Fibroblast of lung (primary cell): ENCODE measurements around the gene TIMM8B. TPM values are rescaled to one million over a fixed set of nuclear protein-coding genes. Genes with fewer than 3 reads are reported as not detected.
A peak's percentile ranks its signal among the peaks of the same experiment; 100 is the strongest.

Experiments used
- DNase-seq, 2 donors: peaks; one replicate each; pipeline versions ENCODE4 v3.0.0 to v3.0.0-alpha.2; 2010; ENCODE audit warnings: low read depth in 2 of 2
- H2AFZ ChIP-seq: 2 replicates; pipeline ENCODE4 v1.5.1; 2012; ENCODE audit warnings: low read length, control low read depth, inconsistent platforms
- H3K27ac ChIP-seq: 2 replicates; pipeline ENCODE4 v1.5.1; 2011; ENCODE audit warnings: low read length, control low read depth; ENCODE audit not compliant: insufficient read depth
- H3K27me3 ChIP-seq: 2 replicates; pipeline ENCODE4 v1.5.1; 2011; ENCODE audit warnings: mild to moderate bottlenecking, low read length; ENCODE audit not compliant: control insufficient read depth, insufficient read depth
- H3K36me3 ChIP-seq: 2 replicates; pipeline ENCODE4 v1.5.1; 2011; ENCODE audit warnings: low read length; ENCODE audit not compliant: control insufficient read depth, insufficient read depth
- H3K4me1 ChIP-seq: 2 replicates; pipeline ENCODE4 v1.5.1; 2011; ENCODE audit warnings: low read length; ENCODE audit not compliant: control insufficient read depth, insufficient read depth; ENCODE audit errors: extremely low read depth
- H3K4me2 ChIP-seq: 2 replicates; pipeline ENCODE4 v1.5.1; 2011; ENCODE audit warnings: low read length, control low read depth; ENCODE audit not compliant: insufficient read depth; ENCODE audit errors: extremely low read depth
- H3K4me3 ChIP-seq, 4 experiments: fragments of 200-600 bp in 1 of 4; sonication (generic) in 1 of 4; replicated peaks in 1 of 4; 2 replicates each; pipeline ENCODE4 v1.5.1; 2011 to 2016; ENCODE audit warnings: low read length in 4 of 4, low read depth in 3 of 4, mild to moderate bottlenecking in 3 of 4, control low read depth in 2 of 4, inconsistent platforms in 1 of 4, mixed read lengths in 1 of 4; ENCODE audit not compliant: insufficient read depth in 1 of 4; ENCODE audit errors: control extremely low read depth in 1 of 4
- H3K79me2 ChIP-seq: 2 replicates; pipeline ENCODE4 v1.5.1; 2012; ENCODE audit warnings: mild to moderate bottlenecking, low read length, inconsistent platforms; ENCODE audit not compliant: control insufficient read depth, insufficient read depth
- H3K9ac ChIP-seq: 2 replicates; pipeline ENCODE4 v1.5.1; 2011; ENCODE audit warnings: mild to moderate bottlenecking, low read length, control low read depth; ENCODE audit not compliant: insufficient read depth
- H3K9me3 ChIP-seq: 2 replicates; pipeline ENCODE4 v1.5.1; 2012; ENCODE audit warnings: low read depth, low read length; ENCODE audit not compliant: control insufficient read depth, insufficient read depth
- H4K20me1 ChIP-seq: 2 replicates; pipeline ENCODE4 v1.5.1; 2011; ENCODE audit warnings: low read length; ENCODE audit not compliant: control insufficient read depth, insufficient read depth; ENCODE audit errors: extremely low read depth
- CTCF ChIP-seq, 2 donors: IDR thresholded peaks in 1 of 2; conservative IDR thresholded peaks in 1 of 2; 1 replicate in 1 of 2; 2 replicates in 1 of 2; pipeline ENCODE4 v1.5.1; 2011 to 2012; ENCODE audit warnings: low read length in 2 of 2, control low read depth in 1 of 2, inconsistent platforms in 1 of 2, low read depth in 1 of 2, mild to moderate bottlenecking in 1 of 2
- EZH2 ChIP-seq: IDR thresholded peaks from 2 replicates; pipeline ENCODE4 v1.5.1; 2012; ENCODE audit warnings: low read length, control low read depth, mild to moderate bottlenecking; ENCODE audit errors: missing control alignments
- polyA plus RNA-seq, 2 donors: library from polyadenylated mRNA; depleted of rRNA in 1 of 2; stranded (reverse) in 1 of 2; unstranded in 1 of 2; fragments of >200 nt; gene quantifications; 2 replicates each; pipeline ENCODE4 v1.2.1, GENCODE V29; 2011 to 2012; ENCODE audit warnings: missing spikeins in 1 of 2
- total RNA-seq: library from RNA; depleted of rRNA; stranded (reverse); fragments of >200 nt; gene quantifications from 2 replicates; pipeline ENCODE4 v1.2.1, GENCODE V29; 2014

TIMM8B gene
- total and polyA plus RNA-seq, 2 donors (not counting 1 experiment from before 2014, with no cell fraction given), result 55.3 to 61.7 TPM

- DNase-seq, result no peak
- Histone ChIP-seq H3K9ac (no peak overlapping the region), H4K20me1 (no peaks in the 10 kb centered on the region), H2AFZ (no peak overlapping the region), H3K4me1 (no peaks in the 10 kb centered on the region), H3K27me3 (no peaks in the 10 kb centered on the region), H3K4me3 (no peak overlapping the region), H3K79me2 (no peaks in the 10 kb centered on the region), H3K4me2 (no peak overlapping the region), H3K27ac (no peak overlapping the region), H3K9me3 (no peaks in the 10 kb centered on the region), H3K36me3 (no peaks in the 10 kb centered on the region)
- TF ChIP-seq EZH2 (no peak), CTCF (conservative IDR thresholded peaks at IDR 0.05 in 1 of 2, IDR thresholded peaks at IDR 0.05 in 1 of 2; ENCODE audit: low read depth in 1 of 2, low read length in 2 of 2) (no peak)
These were observed 36.6 kb upstream of the TIMM8B start for GRCh38 chr11:112123129-112123528.

DNA sequence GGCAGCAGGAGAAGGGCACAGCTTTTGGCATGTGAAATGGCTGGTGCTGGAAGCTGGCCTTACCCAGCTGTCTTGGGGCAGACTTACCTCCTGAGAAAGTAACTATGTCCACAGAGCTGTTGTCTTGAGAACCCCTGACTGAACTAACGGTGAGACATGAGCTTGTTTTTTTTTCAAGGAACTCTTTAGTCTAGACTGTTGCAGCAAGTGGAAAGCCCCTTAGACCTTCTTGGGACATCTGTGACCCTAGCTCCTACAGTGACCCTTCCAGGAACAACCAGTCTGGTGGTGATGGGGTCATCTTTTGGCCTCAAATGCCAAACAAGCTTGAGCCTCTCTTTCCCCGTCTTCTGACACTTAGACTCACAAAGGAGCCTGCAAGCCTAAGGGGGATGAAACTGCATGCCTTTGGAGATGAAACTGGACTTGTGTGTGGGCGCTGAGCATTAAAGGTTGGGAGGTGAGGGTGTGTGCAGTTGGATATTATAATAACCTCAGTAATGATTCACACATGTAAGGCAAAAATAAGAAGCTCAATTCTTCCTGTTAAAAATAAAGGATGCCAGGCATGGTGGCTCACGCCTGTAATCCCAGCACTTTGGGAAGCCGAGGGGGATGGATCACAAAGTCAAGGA, 35.5 kb upstream of the TIMM8B start:
- Histone ChIP-seq H3K9ac (no peak overlapping the region), H3K36me3 (no peaks in the 10 kb centered on the region), H3K9me3 (no peaks in the 10 kb centered on the region), H3K27me3 (no peaks in the 10 kb centered on the region), H4K20me1 (no peaks in the 10 kb centered on the region), H3K27ac (no peak overlapping the region), H3K79me2 (no peaks in the 10 kb centered on the region), H3K4me3 (no peak overlapping the region), H2AFZ (no peak overlapping the region), H3K4me2 (no peak overlapping the region), H3K4me1 (no peaks in the 10 kb centered on the region)
- TF ChIP-seq CTCF (conservative IDR thresholded peaks at IDR 0.05 in 1 of 2, IDR thresholded peaks at IDR 0.05 in 1 of 2; ENCODE audit: low read depth in 1 of 2, low read length in 2 of 2) (no peak), EZH2 (no peak)
- peak in 1 of 2 donors; percentile 19 for DNase-seq

- TF ChIP-seq CTCF (conservative IDR thresholded peaks at IDR 0.05 in 1 of 2, IDR thresholded peaks at IDR 0.05 in 1 of 2; ENCODE audit: low read depth in 1 of 2, low read length in 2 of 2) (no peak), EZH2 (no peak)
- Histone ChIP-seq H3K4me2 (no peak overlapping the region), H3K9ac (no peak overlapping the region), H3K79me2 (no peaks in the 10 kb centered on the region), H3K27me3 (no peaks in the 10 kb centered on the region), H3K36me3 (no peaks in the 10 kb centered on the region), H2AFZ (no peak overlapping the region), H3K4me3 (no peak overlapping the region), H3K9me3 (no peaks in the 10 kb centered on the region), H3K27ac (no peak overlapping the region), H3K4me1 (no peaks in the 10 kb centered on the region), H4K20me1 (no peaks in the 10 kb centered on the region)
- no peak for DNase-seq
These were observed 31.6 kb upstream of the TIMM8B start for GRCh38 chr11:112118176-112118575.
